GM12801 (cell line): ENCODE measurements around the gene OTOR.

Experiments used
- TF ChIP-seq, protein P1 (sequence below): IDR thresholded peaks from one replicate; pipeline ENCODE4 v1.5.1; 2011; ENCODE audit warnings: control low read depth; ENCODE audit not compliant: insufficient read length; ENCODE audit errors: extremely low read depth

The OTOR gene

DNA sequence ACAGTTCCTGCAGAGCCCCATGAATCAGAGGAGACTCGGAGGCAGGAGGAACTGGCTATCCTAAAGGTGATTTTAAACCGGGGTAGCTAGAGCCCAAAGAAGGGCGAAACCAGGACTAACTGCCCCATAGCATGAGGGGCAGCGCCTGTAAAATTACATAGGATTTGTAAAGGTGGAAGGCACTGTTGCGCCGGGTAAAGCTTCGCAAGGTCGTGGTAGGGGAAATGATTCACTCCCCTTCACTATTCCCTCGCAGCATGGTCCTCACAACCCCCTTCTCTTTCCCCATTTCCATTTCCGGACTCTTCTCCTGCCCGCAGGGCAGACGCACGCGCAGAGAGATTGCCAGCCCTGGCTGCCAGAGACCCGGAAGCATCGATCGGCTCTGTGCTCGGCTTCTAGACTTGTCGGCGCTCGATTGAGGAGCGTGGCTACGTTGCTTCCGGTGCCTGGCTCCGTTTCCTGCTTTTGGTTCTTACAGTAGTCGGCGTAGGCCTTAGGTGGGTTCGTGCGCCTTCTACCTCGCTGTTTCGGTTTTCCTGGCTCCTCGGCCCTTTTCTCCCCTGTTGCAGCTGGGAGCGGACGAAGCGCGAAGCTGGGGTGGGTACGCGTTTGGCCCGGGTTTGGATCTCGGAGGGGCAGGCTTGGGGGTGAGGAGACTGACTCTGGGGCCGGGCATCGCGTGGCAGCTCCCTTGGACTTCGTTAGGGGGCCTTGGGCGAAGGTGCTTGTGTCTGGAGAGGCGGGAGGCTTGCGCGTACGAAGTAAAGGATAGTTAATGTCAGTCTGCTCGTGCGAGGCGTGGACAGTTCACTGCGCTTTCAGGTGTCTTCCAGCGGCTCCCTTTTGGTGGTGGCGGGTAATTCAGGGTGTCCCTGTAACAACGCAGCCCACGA lies 18.3 kb upstream of the OTOR start, which contains the start of gene SNRPB2:
Gene SNRPB2 (plus strand): TSS at position 462 of the 896 bp plus-strand sequence. CDS start 1,677 bp downstream, outside the sequence.
- TF ChIP-seq, protein P1, sequence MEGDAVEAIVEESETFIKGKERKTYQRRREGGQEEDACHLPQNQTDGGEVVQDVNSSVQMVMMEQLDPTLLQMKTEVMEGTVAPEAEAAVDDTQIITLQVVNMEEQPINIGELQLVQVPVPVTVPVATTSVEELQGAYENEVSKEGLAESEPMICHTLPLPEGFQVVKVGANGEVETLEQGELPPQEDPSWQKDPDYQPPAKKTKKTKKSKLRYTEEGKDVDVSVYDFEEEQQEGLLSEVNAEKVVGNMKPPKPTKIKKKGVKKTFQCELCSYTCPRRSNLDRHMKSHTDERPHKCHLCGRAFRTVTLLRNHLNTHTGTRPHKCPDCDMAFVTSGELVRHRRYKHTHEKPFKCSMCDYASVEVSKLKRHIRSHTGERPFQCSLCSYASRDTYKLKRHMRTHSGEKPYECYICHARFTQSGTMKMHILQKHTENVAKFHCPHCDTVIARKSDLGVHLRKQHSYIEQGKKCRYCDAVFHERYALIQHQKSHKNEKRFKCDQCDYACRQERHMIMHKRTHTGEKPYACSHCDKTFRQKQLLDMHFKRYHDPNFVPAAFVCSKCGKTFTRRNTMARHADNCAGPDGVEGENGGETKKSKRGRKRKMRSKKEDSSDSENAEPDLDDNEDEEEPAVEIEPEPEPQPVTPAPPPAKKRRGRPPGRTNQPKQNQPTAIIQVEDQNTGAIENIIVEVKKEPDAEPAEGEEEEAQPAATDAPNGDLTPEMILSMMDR = no peak

DNA sequence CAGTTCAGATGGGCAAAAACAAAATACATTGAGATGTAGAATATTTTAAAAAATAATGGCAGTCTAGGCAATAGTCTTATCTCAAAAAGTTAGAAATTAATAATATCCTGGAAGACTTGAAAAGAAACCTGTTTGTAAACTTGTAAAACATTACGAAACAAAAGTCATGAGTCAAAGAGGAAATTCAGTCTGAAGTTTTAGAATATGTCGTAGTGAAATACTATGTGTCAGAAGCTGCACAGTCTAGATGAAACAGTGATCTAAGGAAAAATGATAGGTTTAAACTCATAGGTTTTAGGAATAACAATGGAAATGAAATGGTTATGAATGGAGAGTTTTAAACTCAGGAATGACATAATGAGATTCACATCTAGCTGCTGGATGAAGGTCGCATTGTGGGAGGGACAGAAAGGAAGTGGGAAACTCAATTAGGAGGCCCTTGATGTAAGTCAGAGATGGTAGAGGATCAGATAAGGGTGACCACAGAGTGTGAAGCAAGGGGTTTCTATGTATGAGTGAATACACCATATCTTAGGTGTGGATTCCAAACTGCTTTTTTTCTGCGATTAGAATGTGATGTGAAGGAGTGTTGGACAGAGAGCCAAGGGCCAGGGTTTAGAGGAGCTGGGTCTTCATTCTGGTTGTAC lies 15.5 kb upstream of the OTOR start:
- TF ChIP-seq, protein P1 = no peak

DNA sequence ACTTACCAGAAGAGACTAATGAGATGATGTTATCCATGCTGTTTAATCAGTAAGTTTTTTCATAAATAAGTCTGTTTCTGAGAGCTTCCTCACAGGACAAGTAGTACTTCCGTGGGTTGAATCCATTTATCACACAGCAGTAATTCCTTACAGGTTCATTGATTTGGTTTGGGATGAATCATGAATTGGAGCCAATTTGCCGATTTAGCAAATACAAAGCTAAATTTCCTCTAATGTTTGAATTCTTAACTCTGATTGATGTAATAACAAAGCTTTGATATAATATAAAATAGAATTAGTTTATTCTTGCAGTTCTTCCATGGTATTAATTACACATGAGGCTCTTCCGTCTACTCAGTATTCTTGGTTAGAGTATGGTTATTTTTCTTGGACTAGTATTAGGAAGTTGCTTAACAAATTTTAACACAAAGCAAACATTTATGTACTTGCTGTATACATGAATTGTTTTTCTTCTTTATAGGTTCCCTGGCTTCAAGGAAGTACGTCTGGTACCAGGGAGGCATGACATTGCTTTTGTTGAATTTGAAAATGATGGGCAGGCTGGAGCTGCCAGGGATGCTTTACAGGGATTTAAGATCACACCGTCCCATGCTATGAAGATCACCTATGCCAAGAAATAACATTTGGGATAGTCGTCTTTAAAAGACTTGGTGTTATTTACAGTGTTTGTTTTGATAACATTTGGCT lies 7.6 kb upstream of the OTOR start:
- TF ChIP-seq, protein P1 = no peak

DNA sequence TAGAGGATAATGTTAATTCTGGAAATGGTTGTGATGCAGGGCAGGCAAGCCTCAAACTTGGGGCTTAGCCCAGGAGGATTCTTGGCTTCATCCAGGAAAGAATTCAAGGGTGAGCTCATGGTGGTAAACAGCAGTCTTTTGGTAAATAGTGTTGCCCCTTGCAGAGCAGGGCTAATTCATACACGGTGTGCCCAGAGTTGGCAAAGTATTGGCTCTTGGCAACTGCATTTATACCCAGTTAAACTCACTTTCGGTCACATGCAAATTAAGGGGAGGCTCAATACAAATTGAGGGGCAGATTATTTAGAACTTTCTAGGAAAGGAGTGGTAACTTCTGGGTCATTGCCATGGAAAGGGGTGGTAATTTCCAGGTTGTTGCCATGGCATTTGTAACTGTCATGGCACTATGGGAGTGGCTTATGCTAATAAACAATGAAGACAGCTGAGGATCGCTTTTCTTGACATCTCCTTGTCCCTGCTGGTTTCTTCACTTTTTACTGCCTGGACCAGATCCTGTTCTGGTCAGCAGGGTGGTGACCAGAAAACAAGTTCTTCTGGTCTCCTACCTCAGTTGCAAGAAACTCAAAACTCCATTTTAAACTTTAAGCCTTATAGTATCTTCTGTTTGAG lies 3.9 kb upstream of the OTOR start:
- TF ChIP-seq, protein P1 = no peak

DNA sequence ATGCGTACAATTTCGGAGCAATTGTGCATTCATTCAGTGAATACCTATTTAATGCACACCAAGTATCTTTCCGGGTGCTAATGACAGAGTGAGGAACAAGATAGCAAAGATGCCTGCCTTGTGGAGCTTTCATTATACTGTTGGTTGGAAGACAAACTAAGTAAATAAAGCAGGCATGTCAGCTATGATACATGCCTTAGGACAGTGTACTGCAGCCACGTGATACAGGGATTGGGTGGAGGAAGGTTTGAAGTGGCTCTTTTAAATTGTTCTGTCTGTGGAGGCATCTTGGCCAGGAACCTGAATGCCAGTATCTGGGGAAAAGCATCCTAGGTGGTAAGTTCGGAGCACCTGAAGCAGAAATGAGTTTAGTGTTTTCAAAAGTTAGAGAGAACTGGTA lies 3.0 kb upstream of the OTOR start:
- TF ChIP-seq, protein P1 = no peak

DNA sequence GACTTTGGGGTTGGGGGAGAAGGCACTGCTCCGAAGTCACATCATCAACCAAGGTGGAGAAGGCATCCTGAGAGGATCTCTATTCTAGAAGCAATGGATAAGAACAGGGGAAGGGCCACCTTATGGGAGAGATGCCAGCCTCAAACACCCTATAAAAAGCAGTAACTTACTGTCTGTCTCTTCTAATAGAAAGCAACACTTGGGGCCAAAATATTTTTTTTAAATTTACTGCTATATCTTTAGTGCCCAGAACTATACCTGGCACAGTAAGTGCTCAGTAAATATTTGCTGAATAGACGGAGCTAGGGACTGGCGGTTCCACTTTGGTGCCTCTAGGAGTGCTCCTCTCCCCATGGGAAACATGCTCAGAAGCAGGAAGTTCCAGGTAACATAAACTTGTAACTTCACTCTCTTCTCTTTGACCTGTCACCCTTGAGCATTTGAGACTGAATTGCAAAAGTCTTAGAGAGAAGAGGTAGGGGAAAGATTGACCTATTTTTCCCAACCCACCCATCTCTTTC lies 807 bp upstream of the OTOR start:
- TF ChIP-seq, protein P1 = no peak
